Brain microvascular endothelial cell (primary cell): Measurements from ENCODE around the gene MRO.

Experiments
- DNase-seq: peaks from one replicate; pipeline ENCODE4 v3.0.0-alpha.2; 2020
- H3K27ac ChIP-seq: fragments of 250-450 bp; sonication (Bioruptor Pico); 2 replicates; pipeline ENCODE4 v1.5.1; 2020; ENCODE audit warnings: mild to moderate bottlenecking, moderate library complexity
- H3K27me3 ChIP-seq: fragments of 250-450 bp; sonication (Bioruptor Pico); replicated peaks from 2 replicates; pipeline ENCODE4 v1.5.1; 2020; ENCODE audit warnings: mild to moderate bottlenecking
- H3K36me3 ChIP-seq: fragments of 250-450 bp; sonication (Bioruptor Pico); replicated peaks from 2 replicates; pipeline ENCODE4 v1.5.1; 2020; ENCODE audit warnings: mild to moderate bottlenecking
- H3K4me3 ChIP-seq: 2 replicates; pipeline ENCODE4 v1.5.1; 2011; ENCODE audit warnings: low read depth, mild to moderate bottlenecking, control low read depth, low read length, moderate library complexity
- CTCF ChIP-seq: IDR thresholded peaks from 2 replicates; pipeline ENCODE4 v1.5.1; 2011; ENCODE audit warnings: low read depth, mild to moderate bottlenecking, moderate library complexity, low read length, control low read depth, inconsistent platforms; ENCODE audit errors: missing control alignments
- in situ Hi-C: cut with HindIII; loops from 2 replicates; pipeline ENCODE4 v1.10.0; 2017; ENCODE audit warnings: low sequenced_read_pairs, low pct_ligation_motif_present

The MRO gene

GRCh38 chr18:50819027-50819727 is 639 bp downstream of the MRO start:
- Histone ChIP-seq H3K27ac (no peak overlapping the region), H3K27me3 (no peaks in the 10 kb centered on the region), H3K4me3 (peak overlapping the region; percentile 35), H3K36me3 (no peaks in the 10 kb centered on the region)
- TF ChIP-seq CTCF = peak; percentile 34
- no peak for DNase-seq
- in situ Hi-C loops = no loop called here

GRCh38 chr18:50816419-50817166 is 3.2 kb downstream of the MRO start:
- H3K27ac ChIP-seq = no peak overlapping the region
- in situ Hi-C loops = no loop called here
- H3K36me3 ChIP-seq = no peaks in the 10 kb centered on the region
- DNase-seq = no peak
- H3K27me3 ChIP-seq = no peaks in the 10 kb centered on the region
- no peak for TF ChIP-seq CTCF
- H3K4me3 ChIP-seq = no peak overlapping the region

GRCh38 chr18:50814395-50814794 is 5.4 kb downstream of the MRO start:
- TF ChIP-seq CTCF = no peak
- no peak for DNase-seq
- in situ Hi-C loops = no loop called here

GRCh38 chr18:50813353-50813752 is 6.5 kb downstream of the MRO start:
- TF ChIP-seq CTCF = no peak
- in situ Hi-C loops = no loop called here
- Histone ChIP-seq H3K27ac (no peak overlapping the region), H3K27me3 (no peaks in the 10 kb centered on the region), H3K36me3 (no peaks in the 10 kb centered on the region), H3K4me3 (no peak overlapping the region)
- DNase-seq = no peak

More at GRCh38 chr18:50814395-50814794, 5.4 kb downstream of the MRO start:
- Histone ChIP-seq H3K27ac (no peak overlapping the region), H3K4me3 (no peak overlapping the region), H3K27me3 (no peaks in the 10 kb centered on the region), H3K36me3 (no peaks in the 10 kb centered on the region)

GRCh38 chr18:50812834-50813233 is 7.0 kb downstream of the MRO start:
- in situ Hi-C loops = no loop called here
- H3K27ac ChIP-seq = no peak overlapping the region
- no peak for TF ChIP-seq CTCF
- H3K4me3 ChIP-seq = no peak overlapping the region
- no peaks in the 10 kb centered on the region for H3K36me3 ChIP-seq
- no peak for DNase-seq
- no peaks in the 10 kb centered on the region for H3K27me3 ChIP-seq
